ENCODE data around the gene SPTLC3. TPM values are rescaled to one million over a fixed set of nuclear protein-coding genes. Genes with fewer than 3 reads are reported as not detected.

Gene SPTLC3
- total and polyA plus RNA-seq, 5 donors from 2014 or later: 0.12 to 0.54 (median 0.13) TPM; not detected in 2

DNA sequence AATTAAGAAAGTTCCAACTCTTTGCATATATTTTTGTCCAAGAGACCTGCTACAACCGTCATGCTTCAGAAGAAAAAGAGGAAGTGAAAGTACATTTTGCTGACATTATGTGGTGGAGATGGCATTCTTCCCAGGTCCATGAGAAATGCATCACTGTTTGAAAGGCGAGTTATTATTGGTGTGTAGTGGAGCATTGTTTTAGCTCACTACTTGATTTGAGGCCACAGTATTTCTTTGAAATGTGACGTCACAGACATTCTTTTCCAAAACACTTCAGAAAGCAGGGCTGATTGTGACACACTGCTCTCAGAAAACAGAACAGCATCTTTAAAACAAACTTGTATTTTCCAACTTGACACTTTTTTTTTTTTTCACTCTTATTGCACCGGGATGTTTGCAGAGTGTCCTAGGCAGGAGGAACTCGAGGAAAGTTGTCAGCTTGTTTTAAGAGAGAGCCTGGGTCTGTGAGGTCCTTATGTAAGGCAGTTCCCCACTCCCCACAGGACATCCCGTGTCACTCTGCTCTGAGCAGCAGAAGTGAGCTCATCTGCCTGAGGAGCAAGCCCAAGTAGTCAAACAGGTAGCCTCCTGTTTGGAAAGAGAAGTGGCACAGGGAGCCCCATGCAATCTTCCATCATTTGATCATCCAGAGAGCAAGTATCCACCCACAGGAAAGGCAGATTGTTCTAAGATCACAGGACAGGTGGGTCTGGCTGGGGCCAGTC is 1.1 kb downstream of the SPTLC3 start:
- H3K4me1 Mint-ChIP-seq: peaks cover 0 to 25% (median 3%) of the 10 kb centered on the region in 4 donors
- no peaks in the 10 kb centered on the region for H3K9me3 ChIP-seq (ENCODE audit: control insufficient read depth in 2 of 2, low read length in 2 of 2)
- H3K36me3 Mint-ChIP-seq: no peaks in the 10 kb centered on the region
- no peaks in the 10 kb centered on the region for H3K4me1 ChIP-seq (ENCODE audit: control insufficient read depth, insufficient read depth, low read length, poor library complexity, severe bottlenecking)
- DNase-seq: peak in 1 of 3 donors; percentile 2
- no peaks in the 10 kb centered on the region for H3K27me3 ChIP-seq (ENCODE audit: control insufficient read depth, insufficient read depth, low read length)
- peak overlapping the region in 2 of 3 donors; percentile 59 to 75 for H3K27ac Mint-ChIP-seq
- no peaks in the 10 kb centered on the region for H3K36me3 ChIP-seq (ENCODE audit: control insufficient read depth, insufficient read depth, low read length)
- no peak overlapping the region for H3K27ac ChIP-seq (ENCODE audit: insufficient read depth, low read length, poor library complexity, severe bottlenecking)
- H3K27me3 Mint-ChIP-seq: no peaks in the 10 kb centered on the region
- peak overlapping the region; percentile 4 for H3K4me3 ChIP-seq (ENCODE audit: low read depth, low read length)
- ATAC-seq (ENCODE audit: low read depth in 2 of 2): peak; percentile 28 to 49
- H3K9me3 Mint-ChIP-seq: peaks cover 0 to 3% (median 0%) of the 10 kb centered on the region in 7 donors
- H3K4me3 Mint-ChIP-seq: peak overlapping the region in 2 of 4 donors; percentile 20 to 73

DNA sequence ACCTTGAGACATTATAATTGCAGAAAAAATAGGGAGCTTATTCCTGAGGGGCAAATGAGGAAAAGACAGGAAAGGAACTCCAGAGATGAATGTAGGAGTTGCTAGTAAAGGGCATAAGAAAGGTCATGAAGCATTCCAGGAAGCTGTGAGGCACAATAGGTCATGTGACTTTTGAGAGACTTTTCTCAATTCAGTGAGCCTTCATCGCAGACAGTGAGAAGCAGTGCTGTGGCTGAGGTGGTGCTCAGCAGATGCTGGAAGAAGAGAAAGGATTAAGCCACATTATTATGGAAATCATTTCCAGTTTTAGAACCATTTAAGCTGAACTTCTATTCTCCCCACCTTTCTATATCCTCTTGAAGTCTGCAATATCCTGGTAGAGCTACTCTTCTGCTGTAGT is 4.1 kb downstream of the SPTLC3 start:
- Histone ChIP-seq H3K4me1 (ENCODE audit: control insufficient read depth, insufficient read depth, low read length, poor library complexity, severe bottlenecking) (no peaks in the 10 kb centered on the region), H3K27ac (ENCODE audit: insufficient read depth, low read length, poor library complexity, severe bottlenecking) (no peak overlapping the region), H3K27me3 (ENCODE audit: control insufficient read depth, insufficient read depth, low read length) (no peaks in the 10 kb centered on the region), H3K4me3 (ENCODE audit: low read depth, low read length) (no peak overlapping the region), H3K36me3 (ENCODE audit: control insufficient read depth, insufficient read depth, low read length) (no peaks in the 10 kb centered on the region), H3K9me3 (ENCODE audit: control insufficient read depth in 2 of 2, low read length in 2 of 2) (no peaks in the 10 kb centered on the region)
- H3K27me3 Mint-ChIP-seq: no peaks in the 10 kb centered on the region
- H3K4me1 Mint-ChIP-seq: peaks cover 0 to 25% (median 3%) of the 10 kb centered on the region in 4 donors
- no peak for DNase-seq
- H3K4me3 Mint-ChIP-seq: no peak overlapping the region
- H3K27ac Mint-ChIP-seq: no peak overlapping the region
- peaks cover 0 to 4% (median 0%) of the 10 kb centered on the region in 7 donors for H3K9me3 Mint-ChIP-seq
- H3K36me3 Mint-ChIP-seq: no peaks in the 10 kb centered on the region
- ATAC-seq (ENCODE audit: low read depth in 2 of 2): no peak

DNA sequence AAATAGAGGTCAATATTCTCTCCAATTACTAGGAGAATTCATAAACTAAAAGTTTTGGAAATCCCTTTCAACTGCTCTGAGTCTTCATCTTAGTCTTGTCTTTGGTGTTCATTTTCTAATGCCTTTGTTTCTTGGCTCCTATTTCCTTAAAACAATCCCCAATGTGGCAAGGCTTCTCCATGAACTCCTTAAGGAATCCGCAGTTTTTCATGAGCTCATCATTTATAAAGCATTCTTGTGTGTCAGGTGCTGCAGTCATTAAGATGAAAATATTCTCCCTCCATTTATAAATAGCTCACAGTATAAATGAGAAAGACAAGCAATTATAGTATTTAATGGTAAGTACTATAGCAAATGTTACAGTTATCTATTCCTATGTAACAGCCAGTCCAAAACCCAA is 4.6 kb downstream of the SPTLC3 start:
- H3K36me3 ChIP-seq (ENCODE audit: control insufficient read depth, insufficient read depth, low read length): no peaks in the 10 kb centered on the region
- no peak for DNase-seq
- H3K9me3 ChIP-seq (ENCODE audit: control insufficient read depth in 2 of 2, low read length in 2 of 2): no peaks in the 10 kb centered on the region
- H3K27me3 ChIP-seq (ENCODE audit: control insufficient read depth, insufficient read depth, low read length): no peaks in the 10 kb centered on the region
- no peak for ATAC-seq (ENCODE audit: low read depth in 2 of 2)
- H3K27ac Mint-ChIP-seq: no peak overlapping the region
- H3K4me1 Mint-ChIP-seq: peaks cover 0 to 24% (median 3%) of the 10 kb centered on the region in 4 donors
- H3K4me3 Mint-ChIP-seq: no peak overlapping the region
- no peak overlapping the region for H3K27ac ChIP-seq (ENCODE audit: insufficient read depth, low read length, poor library complexity, severe bottlenecking)
- no peaks in the 10 kb centered on the region for H3K27me3 Mint-ChIP-seq
- H3K4me1 ChIP-seq (ENCODE audit: control insufficient read depth, insufficient read depth, low read length, poor library complexity, severe bottlenecking): no peaks in the 10 kb centered on the region
- H3K9me3 Mint-ChIP-seq: peaks cover 0 to 4% (median 0%) of the 10 kb centered on the region in 7 donors
- H3K4me3 ChIP-seq (ENCODE audit: low read depth, low read length): no peak overlapping the region
- no peaks in the 10 kb centered on the region for H3K36me3 Mint-ChIP-seq

GRCh38 chr20:13017235-13017634 is 8.5 kb downstream of the SPTLC3 start:
- no peak overlapping the region for H3K4me3 Mint-ChIP-seq
- no peak for ATAC-seq (ENCODE audit: low read depth in 2 of 2)
- Histone ChIP-seq H3K36me3 (ENCODE audit: control insufficient read depth, insufficient read depth, low read length) (no peaks in the 10 kb centered on the region), H3K27me3 (ENCODE audit: control insufficient read depth, insufficient read depth, low read length) (no peaks in the 10 kb centered on the region), H3K27ac (ENCODE audit: insufficient read depth, low read length, poor library complexity, severe bottlenecking) (no peak overlapping the region), H3K9me3 (ENCODE audit: control insufficient read depth in 2 of 2, low read length in 2 of 2) (peaks cover under 1 to 3% of the 10 kb centered on the region in 2 experiments), H3K4me1 (ENCODE audit: control insufficient read depth, insufficient read depth, low read length, poor library complexity, severe bottlenecking) (no peaks in the 10 kb centered on the region), H3K4me3 (ENCODE audit: low read depth, low read length) (no peak overlapping the region)
- H3K27me3 Mint-ChIP-seq: no peaks in the 10 kb centered on the region
- no peak overlapping the region for H3K27ac Mint-ChIP-seq
- DNase-seq: no peak
- no peaks in the 10 kb centered on the region for H3K4me1 Mint-ChIP-seq
- peaks cover 0 to 18% (median 4%) of the 10 kb centered on the region in 7 donors for H3K9me3 Mint-ChIP-seq
- no peaks in the 10 kb centered on the region for H3K36me3 Mint-ChIP-seq

DNA sequence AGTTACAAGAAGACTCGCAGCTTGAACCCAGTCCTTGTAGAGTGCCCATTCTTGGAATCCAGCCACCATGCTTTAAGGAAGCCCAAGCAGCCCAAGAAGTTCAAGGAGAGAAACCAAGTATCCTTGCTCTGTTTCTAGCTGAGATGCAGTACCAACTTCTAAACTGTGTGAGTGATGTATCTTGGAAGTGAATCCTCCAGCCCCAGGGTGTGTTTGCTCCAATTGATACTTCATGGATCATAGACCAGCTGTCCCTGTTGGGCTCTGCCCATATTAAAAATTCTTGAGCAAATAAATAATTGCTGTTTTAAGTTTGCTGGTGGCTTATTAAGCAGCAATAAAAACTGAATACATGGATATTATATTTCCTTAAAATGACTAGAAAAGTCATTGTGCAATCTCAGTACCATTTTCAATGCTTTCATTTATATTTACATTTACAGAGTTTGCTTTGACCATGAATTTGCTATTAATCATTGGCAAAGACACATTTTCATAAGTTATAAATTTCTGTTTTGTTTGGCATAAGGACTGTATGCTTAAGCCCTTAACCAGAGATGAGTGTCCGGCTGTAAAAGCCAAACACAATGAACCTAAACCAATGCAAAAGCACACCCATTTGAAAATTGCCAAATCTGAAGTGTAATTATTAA is 9.2 kb downstream of the SPTLC3 start:
- ATAC-seq (ENCODE audit: low read depth in 2 of 2) (no peak), DNase-seq (no peak)
- Mint-ChIP-seq H3K4me3 (no peak overlapping the region), H3K27me3 (no peaks in the 10 kb centered on the region), H3K4me1 (no peaks in the 10 kb centered on the region), H3K27ac (no peak overlapping the region), H3K9me3 (peaks cover 0 to 18% (median 5%) of the 10 kb centered on the region in 7 donors), H3K36me3 (no peaks in the 10 kb centered on the region)
- no peaks in the 10 kb centered on the region for H3K27me3 ChIP-seq (ENCODE audit: control insufficient read depth, insufficient read depth, low read length)
- H3K4me1 ChIP-seq (ENCODE audit: control insufficient read depth, insufficient read depth, low read length, poor library complexity, severe bottlenecking): no peaks in the 10 kb centered on the region
- no peaks in the 10 kb centered on the region for H3K36me3 ChIP-seq (ENCODE audit: control insufficient read depth, insufficient read depth, low read length)
- peaks cover 3% of the 10 kb centered on the region in 2 experiments for H3K9me3 ChIP-seq (ENCODE audit: control insufficient read depth in 2 of 2, low read length in 2 of 2)
- H3K27ac ChIP-seq (ENCODE audit: insufficient read depth, low read length, poor library complexity, severe bottlenecking): no peak overlapping the region
- no peak overlapping the region for H3K4me3 ChIP-seq (ENCODE audit: low read depth, low read length)

DNA sequence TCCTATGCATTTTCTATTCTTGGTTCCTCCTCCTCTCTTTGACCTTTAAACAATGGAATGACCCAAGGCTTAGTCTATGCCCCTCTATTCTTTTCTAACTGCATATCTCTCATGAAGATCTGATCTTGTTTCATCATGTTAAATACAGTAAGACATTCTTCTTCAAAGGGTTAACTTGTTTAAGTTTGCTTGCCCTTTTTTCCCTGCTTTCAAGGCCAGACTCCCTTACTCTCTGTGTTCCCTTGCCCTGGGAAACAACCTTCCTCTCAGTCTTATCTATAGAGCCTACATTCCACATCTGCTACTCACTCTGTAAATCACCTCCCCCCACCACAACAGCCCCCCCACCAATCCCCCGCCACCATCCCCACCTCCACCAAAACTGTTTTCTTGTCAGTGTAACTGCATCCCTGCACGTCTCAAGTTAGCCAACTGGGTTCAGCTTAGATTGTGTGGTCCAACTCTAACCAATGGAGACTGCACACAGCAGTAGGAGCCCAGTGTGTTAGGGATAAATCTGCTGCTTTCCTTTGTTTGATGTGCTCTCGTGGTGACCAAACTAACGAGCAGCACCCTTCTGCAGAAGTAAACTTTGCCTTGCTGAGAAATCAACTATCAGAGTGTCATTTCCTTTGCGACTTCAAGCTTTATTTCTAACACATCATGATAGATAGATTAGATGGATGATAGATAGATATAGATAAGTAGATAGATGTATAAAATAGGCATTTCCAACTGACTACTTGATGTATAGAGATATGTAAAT is 12.6 kb downstream of the SPTLC3 start:
- Mint-ChIP-seq H3K9me3 (peaks cover 0 to 19% (median 8%) of the 10 kb centered on the region in 7 donors), H3K36me3 (no peaks in the 10 kb centered on the region), H3K4me1 (peaks cover 0 to 4% (median 0%) of the 10 kb centered on the region in 4 donors), H3K4me3 (no peak overlapping the region), H3K27me3 (no peaks in the 10 kb centered on the region), H3K27ac (no peak overlapping the region)
- Histone ChIP-seq H3K4me3 (ENCODE audit: low read depth, low read length) (no peak overlapping the region), H3K4me1 (ENCODE audit: control insufficient read depth, insufficient read depth, low read length, poor library complexity, severe bottlenecking) (no peaks in the 10 kb centered on the region), H3K36me3 (ENCODE audit: control insufficient read depth, insufficient read depth, low read length) (no peaks in the 10 kb centered on the region), H3K27ac (ENCODE audit: insufficient read depth, low read length, poor library complexity, severe bottlenecking) (no peak overlapping the region), H3K27me3 (ENCODE audit: control insufficient read depth, insufficient read depth, low read length) (no peaks in the 10 kb centered on the region), H3K9me3 (ENCODE audit: control insufficient read depth in 2 of 2, low read length in 2 of 2) (peaks cover 3% of the 10 kb centered on the region in 2 experiments)
- ATAC-seq (ENCODE audit: low read depth in 2 of 2) (no peak), DNase-seq (no peak)

DNA sequence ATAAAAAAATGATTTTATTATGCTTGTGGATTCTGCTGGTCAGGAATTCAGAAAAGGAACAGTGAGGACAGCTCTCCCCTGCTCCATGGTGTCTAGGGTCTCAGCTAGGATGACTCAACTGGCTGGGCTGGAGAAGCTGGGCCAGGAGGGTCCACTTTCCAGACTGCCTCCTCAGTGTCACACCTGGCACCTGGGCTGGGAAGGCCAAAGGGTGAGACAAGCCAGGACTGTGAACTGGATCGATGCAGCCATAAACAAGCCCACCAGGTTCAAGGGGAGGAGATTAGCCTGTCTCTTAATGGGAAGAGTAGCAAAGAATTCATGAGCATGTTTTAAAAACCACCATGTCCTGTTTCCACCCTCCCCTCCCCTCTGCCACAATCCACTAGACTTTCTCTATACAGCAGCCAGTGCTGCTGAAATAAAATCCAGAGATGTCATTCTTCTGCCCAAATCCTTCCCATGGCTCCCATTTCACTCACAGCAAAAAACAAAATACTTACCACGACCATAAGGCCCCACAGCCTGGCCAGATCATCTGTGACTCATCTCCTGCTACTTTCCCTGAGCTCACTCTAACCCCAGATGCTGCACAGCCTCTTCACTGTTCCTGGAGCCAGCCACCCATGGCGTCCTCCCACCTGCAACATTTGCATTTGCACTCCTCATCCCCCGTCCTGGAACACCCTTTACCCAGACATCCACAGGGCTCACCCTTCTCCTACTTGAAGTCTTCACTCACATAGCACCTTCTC is 13.8 kb downstream of the SPTLC3 start:
- ATAC-seq (ENCODE audit: low read depth in 2 of 2): no peak
- Mint-ChIP-seq H3K27ac (peak overlapping the region in 1 of 3 donors; percentile 18), H3K4me1 (peaks cover 0 to 4% (median 0%) of the 10 kb centered on the region in 4 donors), H3K36me3 (no peaks in the 10 kb centered on the region), H3K4me3 (no peak overlapping the region), H3K9me3 (peaks cover 0 to 19% (median 12%) of the 10 kb centered on the region in 7 donors), H3K27me3 (no peaks in the 10 kb centered on the region)
- no peaks in the 10 kb centered on the region for H3K4me1 ChIP-seq (ENCODE audit: control insufficient read depth, insufficient read depth, low read length, poor library complexity, severe bottlenecking)
- no peaks in the 10 kb centered on the region for H3K36me3 ChIP-seq (ENCODE audit: control insufficient read depth, insufficient read depth, low read length)
- H3K27ac ChIP-seq (ENCODE audit: insufficient read depth, low read length, poor library complexity, severe bottlenecking): no peak overlapping the region
- no peak for DNase-seq
- H3K9me3 ChIP-seq (ENCODE audit: control insufficient read depth in 2 of 2, low read length in 2 of 2): peaks cover 3% of the 10 kb centered on the region in 2 experiments
- no peak overlapping the region for H3K4me3 ChIP-seq (ENCODE audit: low read depth, low read length)
- no peaks in the 10 kb centered on the region for H3K27me3 ChIP-seq (ENCODE audit: control insufficient read depth, insufficient read depth, low read length)

Data from CD4-positive, CD25-positive, alpha-beta regulatory T cell (primary cell).